ENCODE measurements around the gene CAMK2N1. TPM values are rescaled to one million over a fixed set of nuclear protein-coding genes. Genes with fewer than 3 reads are reported as not detected.

CAMK2N1 gene
- total and polyA plus RNA-seq, 2 of the 13 experiments (the other 11 are each of a cell fraction or from before 2014, with no cell fraction given): 38.0 to 38.6 TPM

GRCh38 chr1:20480243-20480944 lies 5.6 kb downstream of the CAMK2N1 start (continued):
- TF ChIP-seq ZNF703 (CRISPR knock-in tag; IDR thresholded peaks at IDR 0.05; ENCODE audit: borderline replicate concordance) (0 out of 2 replicates have a peak, but pooled peaks have one; percentile 29), ZNF331 (CRISPR knock-in tag; IDR thresholded peaks at IDR 0.05) (peak; percentile 86), GATAD2A (CRISPR knock-in tag; IDR thresholded peaks at IDR 0.05) (peak; percentile 98), TBX2 (CRISPR knock-in tag; IDR thresholded peaks at IDR 0.05; ENCODE audit: borderline replicate concordance) (peak; percentile 67), ZNF142 (CRISPR knock-in tag; IDR thresholded peaks at IDR 0.05) (no peak), PAXIP1 (CRISPR knock-in tag; conservative IDR thresholded peaks at IDR 0.05) (peak; percentile 100), MIXL1 (CRISPR knock-in tag; IDR thresholded peaks at IDR 0.05) (peak; percentile 81), ZNF605 (CRISPR knock-in tag; IDR thresholded peaks at IDR 0.05) (peak; percentile 14; the same call in 1 of the 2 replicates), ZSCAN9 (CRISPR knock-in tag; IDR thresholded peaks at IDR 0.05; ENCODE audit: borderline replicate concordance) (peak; percentile 47; the same call in 1 of the 2 replicates), MEIS1 (CRISPR knock-in tag; IDR thresholded peaks at IDR 0.05; ENCODE audit: borderline replicate concordance) (0 out of 2 replicates have a peak, but pooled peaks have one; percentile 45), ZNF788 (CRISPR knock-in tag; IDR thresholded peaks at IDR 0.05; ENCODE audit: borderline replicate concordance) (peak; percentile 73; the same call in 1 of the 2 replicates), ZNF350 (CRISPR knock-in tag; IDR thresholded peaks at IDR 0.05; ENCODE audit: borderline replicate concordance, low read depth) (peak; percentile 85; the same call in 1 of the 2 replicates), RFX3 (CRISPR knock-in tag; IDR thresholded peaks at IDR 0.05) (no peak), ZNF441 (CRISPR knock-in tag; IDR thresholded peaks at IDR 0.05; ENCODE audit: borderline replicate concordance) (peak; percentile 57), DMAP1 (CRISPR knock-in tag; IDR thresholded peaks at IDR 0.05) (peak; percentile 49; the same call in 1 of the 2 replicates), UBTF (CRISPR knock-in tag; IDR thresholded peaks at IDR 0.05) (peak; percentile 87)
